Peyer's patch (tissue), 4 donors: ENCODE data around the gene PRMT7. TPM values are rescaled to one million over a fixed set of nuclear protein-coding genes. Genes with fewer than 3 reads are reported as not detected.
A peak's percentile ranks its signal among the peaks of the same experiment; 100 is the strongest.

Experiments used
- DNase-seq, 3 donors: peaks; one replicate each; pipeline ENCODE4 v3.0.0-alpha.2; 2017 to 2019
- H3K27ac ChIP-seq, 4 donors: fragments of 200-600 bp; sonication (generic); one replicate each; pipeline ENCODE4 v1.5.1; 2016 to 2019
- H3K27me3 ChIP-seq, 2 donors: fragments of 200-600 bp; sonication (generic); one replicate each; pipeline ENCODE4 v1.5.1; 2019
- H3K36me3 ChIP-seq, 3 donors: fragments of 200-600 bp; sonication (generic); one replicate each; pipeline ENCODE4 v1.5.1; 2016 to 2019
- H3K4me1 ChIP-seq, 4 donors: fragments of 200-600 bp; sonication (generic); one replicate each; pipeline ENCODE4 v1.5.1; 2016 to 2019
- H3K4me3 ChIP-seq, 4 donors: fragments of 200-600 bp; sonication (generic); 1 replicate in 3 of 4; 2 replicates in 1 of 4; pipeline ENCODE4 v1.5.1; 2016 to 2019; ENCODE audit warnings: mild to moderate bottlenecking in 1 of 4
- H3K9me3 ChIP-seq, 4 donors: fragments of 200-600 bp; sonication (generic); one replicate each; pipeline ENCODE4 v1.5.1; 2016 to 2019; ENCODE audit warnings: mild to moderate bottlenecking in 1 of 4
- CTCF ChIP-seq, 6 experiments: fragments of 450-650 bp in 4 of 6; fragments of 200-600 bp in 2 of 6; sonication (generic) in 1 of 6; IDR thresholded peaks; one replicate each; pipeline ENCODE4 v1.5.1; 2017 to 2019; ENCODE audit warnings: antibody characterized with exemption in 6 of 6, mild to moderate bottlenecking in 3 of 6, moderate library complexity in 1 of 6
- POLR2A ChIP-seq, 2 donors: fragments of 450-650 bp; IDR thresholded peaks; one replicate each; pipeline ENCODE4 v1.5.1; 2017; ENCODE audit warnings: antibody characterized with exemption in 2 of 2, mild to moderate bottlenecking in 2 of 2, moderate library complexity in 2 of 2
- total RNA-seq, 4 donors: library from RNA; depleted of rRNA; stranded (reverse); fragments of >200 nt; gene quantifications; one replicate each; pipeline ENCODE4 v1.1.0, GENCODE V29; 2016

PRMT7 gene
- total RNA-seq, 4 donors from 2014 or later, result 36.6 to 145 (median 65.0) TPM

DNA sequence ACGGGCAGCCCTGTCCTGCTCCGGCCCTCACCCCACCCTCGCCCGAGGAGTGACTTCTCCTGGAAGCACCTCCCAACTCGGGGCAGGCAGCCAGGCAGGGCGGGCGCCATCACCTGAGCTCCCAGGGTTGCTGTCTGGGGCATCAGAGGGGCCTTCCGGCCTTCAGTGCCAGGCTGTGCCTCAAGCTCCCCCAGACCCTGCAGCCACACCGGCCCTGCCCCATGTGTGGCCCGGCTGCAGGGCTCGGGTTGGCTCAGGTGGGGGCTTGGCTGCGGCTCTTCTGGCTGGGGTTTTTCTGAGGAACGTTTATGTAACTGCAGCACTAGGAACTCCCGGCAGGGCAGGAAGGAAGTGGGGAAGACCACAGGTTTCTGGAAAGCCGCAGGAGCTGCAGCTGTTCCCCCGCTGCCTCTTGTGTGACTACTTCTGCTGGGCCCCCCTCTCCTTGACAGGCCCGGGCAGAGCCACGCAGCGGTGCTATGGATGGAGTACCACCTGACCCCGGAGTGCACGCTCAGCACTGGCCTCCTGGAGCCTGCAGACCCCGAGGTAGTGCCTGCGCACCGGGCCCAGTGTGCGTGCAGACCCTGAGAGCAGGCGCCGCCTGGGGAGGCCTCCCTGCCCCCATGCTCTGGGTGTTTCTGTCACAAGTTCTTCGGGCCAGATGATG is 45.6 kb downstream of the PRMT7 start:
- peaks cover 0 to 67% (median 0%) of the 10 kb centered on the region in 3 donors for H3K36me3 ChIP-seq
- H3K27ac ChIP-seq, result peak overlapping the region in 1 of 4 donors; percentile 18
- H3K4me1 ChIP-seq, result peaks cover 3 to 20% (median 15%) of the 10 kb centered on the region in 4 donors
- no peaks in the 10 kb centered on the region for H3K27me3 ChIP-seq
- DNase-seq, result peak; percentile 54 to 89 (median 80)
- no peaks in the 10 kb centered on the region for H3K9me3 ChIP-seq
- TF ChIP-seq CTCF (IDR thresholded peaks at IDR 0.05) (peak in 1 of 6 experiments; percentile 25), POLR2A (IDR thresholded peaks at IDR 0.05) (no peak)
- H3K4me3 ChIP-seq, result peak overlapping the region in 2 of 4 donors; percentile 13 to 22

- TF ChIP-seq CTCF (IDR thresholded peaks at IDR 0.05) (no peak), POLR2A (IDR thresholded peaks at IDR 0.05) (no peak)
- Histone ChIP-seq H3K27me3 (no peaks in the 10 kb centered on the region), H3K9me3 (no peaks in the 10 kb centered on the region), H3K4me1 (peaks cover 0 to 20% (median 13%) of the 10 kb centered on the region in 4 donors), H3K36me3 (peaks cover 0 to 67% (median 0%) of the 10 kb centered on the region in 3 donors), H3K4me3 (peak overlapping the region in 2 of 4 donors; percentile 13 to 22), H3K27ac (peak overlapping the region in 1 of 4 donors; percentile 18)
- DNase-seq, result no peak
These were observed 46.1 kb downstream of the PRMT7 start for GRCh38 chr16:68356919-68357286.

DNA sequence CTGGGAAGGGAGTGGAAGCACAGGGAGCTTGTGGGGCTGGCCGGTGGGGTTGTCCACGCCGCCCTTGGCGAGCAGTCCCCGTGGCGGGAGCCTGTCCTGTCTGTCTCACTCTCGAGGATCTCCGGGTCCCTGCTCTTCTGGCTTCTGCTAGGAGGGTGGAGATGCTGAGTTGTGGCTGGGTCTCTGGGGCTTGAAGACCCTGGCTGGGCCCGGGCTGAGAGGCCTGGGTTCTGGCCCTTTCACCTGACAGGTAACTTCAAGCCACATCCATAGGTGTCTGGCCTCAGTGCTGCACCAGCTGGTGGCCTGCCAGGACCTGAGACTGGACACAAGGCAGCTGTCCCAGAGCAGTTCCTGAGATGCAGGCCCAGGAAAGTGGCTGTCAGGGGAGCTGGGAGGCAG is 46.7 kb downstream of the PRMT7 start:
- H3K27me3 ChIP-seq, result no peaks in the 10 kb centered on the region
- TF ChIP-seq POLR2A (IDR thresholded peaks at IDR 0.05) (no peak), CTCF (IDR thresholded peaks at IDR 0.05) (no peak)
- peak in 1 of 3 donors; percentile 52 for DNase-seq
- H3K4me1 ChIP-seq, result peaks cover 0 to 20% (median 13%) of the 10 kb centered on the region in 4 donors
- no peak overlapping the region for H3K27ac ChIP-seq
- H3K4me3 ChIP-seq, result no peak overlapping the region
- H3K36me3 ChIP-seq, result peaks cover 0 to 62% (median 0%) of the 10 kb centered on the region in 3 donors
- no peaks in the 10 kb centered on the region for H3K9me3 ChIP-seq

DNA sequence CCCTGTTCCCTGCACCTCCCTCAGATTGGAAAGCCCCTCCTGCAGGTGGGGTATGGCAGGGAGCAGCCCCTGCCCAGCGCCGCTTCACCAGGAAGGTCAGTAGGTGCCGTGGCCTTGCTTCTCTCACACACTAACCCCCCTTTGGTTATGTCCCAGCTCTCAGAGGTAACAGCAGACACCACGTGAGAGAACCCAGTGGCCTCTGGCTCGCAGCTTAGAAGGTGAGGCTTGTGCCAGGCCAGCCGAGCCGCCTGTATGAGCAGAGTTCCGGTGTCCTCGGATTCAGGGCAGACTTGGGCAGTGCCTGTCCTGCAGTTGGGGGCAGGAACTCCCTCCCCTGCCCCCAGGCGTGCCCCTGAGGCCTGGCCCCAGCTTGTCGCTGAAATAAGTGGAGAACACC is 47.1 kb downstream of the PRMT7 start:
- Histone ChIP-seq H3K27ac (no peak overlapping the region), H3K36me3 (peaks cover 0 to 62% (median 0%) of the 10 kb centered on the region in 3 donors), H3K9me3 (no peaks in the 10 kb centered on the region), H3K4me3 (no peak overlapping the region), H3K27me3 (no peaks in the 10 kb centered on the region), H3K4me1 (peaks cover 0 to 20% (median 13%) of the 10 kb centered on the region in 4 donors)
- no peak for DNase-seq
- TF ChIP-seq POLR2A (IDR thresholded peaks at IDR 0.05) (no peak), CTCF (IDR thresholded peaks at IDR 0.05) (no peak)

DNA sequence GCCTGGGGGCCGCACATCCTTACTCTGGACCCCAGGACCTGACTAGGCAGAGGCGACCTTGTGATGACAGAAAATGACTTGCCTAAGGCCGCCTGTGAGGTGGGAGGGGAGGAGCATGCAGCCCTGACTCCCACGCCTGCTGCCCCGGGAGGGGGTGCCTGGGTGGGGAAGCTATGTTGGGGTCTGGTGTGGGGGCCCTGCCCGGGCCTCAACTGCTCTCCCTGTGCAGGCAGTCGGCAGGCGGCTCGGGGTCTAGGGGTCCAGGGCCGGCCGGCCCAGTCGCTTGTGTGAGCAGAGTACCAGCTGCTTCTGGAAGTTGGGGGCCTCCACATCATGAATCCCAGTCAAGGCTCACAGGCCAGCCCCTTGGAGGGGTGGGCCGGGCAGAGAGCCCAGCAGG is 48.1 kb downstream of the PRMT7 start:
- TF ChIP-seq POLR2A (IDR thresholded peaks at IDR 0.05) (no peak), CTCF (IDR thresholded peaks at IDR 0.05) (no peak)
- DNase-seq, result no peak
- peaks cover 0 to 63% (median 0%) of the 10 kb centered on the region in 3 donors for H3K36me3 ChIP-seq
- H3K4me3 ChIP-seq, result no peak overlapping the region
- no peak overlapping the region for H3K27ac ChIP-seq
- no peaks in the 10 kb centered on the region for H3K9me3 ChIP-seq
- H3K4me1 ChIP-seq, result peaks cover 0 to 20% (median 13%) of the 10 kb centered on the region in 4 donors
- H3K27me3 ChIP-seq, result no peaks in the 10 kb centered on the region
